A549 (cell line): ENCODE data around the gene HS6ST1.

Source experiments
- EP300 ChIP-seq, 2 experiments: fragments of >200 bp; sonication (Bioruptor Twin); formaldehyde crosslinking; IDR thresholded peaks; 2 replicates in 1 of 2; 3 replicates in 1 of 2; pipeline ENCODE4 v1.6.1; 2016 to 2017
- TP53 ChIP-seq: fragments of 250-450 bp; sonication (Bioruptor Pico); IDR thresholded peaks from 2 replicates; pipeline ENCODE4 v1.5.0; 2021; ENCODE audit warnings: mild to moderate bottlenecking, moderate library complexity
- TF ChIP-seq, protein P1 (sequence below): fragments of >200 bp; sonication (Bioruptor Twin); formaldehyde crosslinking; IDR thresholded peaks from 3 replicates; pipeline ENCODE4 v1.5.1; 2016

DNA sequence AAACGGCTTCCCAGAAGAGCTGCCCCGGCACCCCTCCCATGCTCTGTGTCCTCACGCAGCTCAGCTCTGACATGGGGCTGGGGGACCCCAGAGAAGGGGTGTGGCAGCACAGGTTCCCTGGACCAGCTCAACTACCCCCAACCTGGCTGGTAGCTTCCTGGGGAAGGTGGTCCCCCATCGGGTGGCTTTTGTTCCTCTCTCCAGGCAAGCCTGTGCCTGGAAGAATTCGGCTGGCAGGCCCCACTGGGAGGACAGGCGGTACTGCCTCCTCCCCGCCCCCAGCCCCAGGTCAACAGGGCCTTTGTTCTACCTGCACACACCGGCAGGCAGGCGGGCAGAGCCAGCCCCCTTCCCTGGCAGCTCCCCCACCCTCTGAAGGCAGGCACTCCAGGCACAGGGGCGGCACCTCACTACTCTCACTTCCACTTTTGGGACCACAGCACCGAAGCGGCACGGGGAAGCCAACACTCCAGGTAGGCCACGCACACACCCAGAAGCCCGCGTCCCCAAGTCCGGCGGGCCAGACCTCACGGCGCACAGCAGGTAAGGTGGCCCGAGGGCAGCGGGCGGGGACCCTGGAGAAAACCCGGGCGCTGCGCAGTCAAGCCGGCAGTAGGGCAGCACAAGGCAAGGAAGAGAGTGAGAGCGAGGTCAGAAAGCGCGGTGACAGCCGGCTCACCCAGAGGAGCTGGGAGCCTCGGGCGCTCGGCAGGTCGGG lies 1.3 kb downstream of the HS6ST1 start:
- TF ChIP-seq, protein P1, sequence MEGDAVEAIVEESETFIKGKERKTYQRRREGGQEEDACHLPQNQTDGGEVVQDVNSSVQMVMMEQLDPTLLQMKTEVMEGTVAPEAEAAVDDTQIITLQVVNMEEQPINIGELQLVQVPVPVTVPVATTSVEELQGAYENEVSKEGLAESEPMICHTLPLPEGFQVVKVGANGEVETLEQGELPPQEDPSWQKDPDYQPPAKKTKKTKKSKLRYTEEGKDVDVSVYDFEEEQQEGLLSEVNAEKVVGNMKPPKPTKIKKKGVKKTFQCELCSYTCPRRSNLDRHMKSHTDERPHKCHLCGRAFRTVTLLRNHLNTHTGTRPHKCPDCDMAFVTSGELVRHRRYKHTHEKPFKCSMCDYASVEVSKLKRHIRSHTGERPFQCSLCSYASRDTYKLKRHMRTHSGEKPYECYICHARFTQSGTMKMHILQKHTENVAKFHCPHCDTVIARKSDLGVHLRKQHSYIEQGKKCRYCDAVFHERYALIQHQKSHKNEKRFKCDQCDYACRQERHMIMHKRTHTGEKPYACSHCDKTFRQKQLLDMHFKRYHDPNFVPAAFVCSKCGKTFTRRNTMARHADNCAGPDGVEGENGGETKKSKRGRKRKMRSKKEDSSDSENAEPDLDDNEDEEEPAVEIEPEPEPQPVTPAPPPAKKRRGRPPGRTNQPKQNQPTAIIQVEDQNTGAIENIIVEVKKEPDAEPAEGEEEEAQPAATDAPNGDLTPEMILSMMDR, result no peak
- TF ChIP-seq TP53 (no peak), EP300 (IDR thresholded peaks at IDR 0.05) (no peak)
